Hindlimb muscle (tissue), 1 donor: ENCODE data around the gene MAP3K4. TPM values are rescaled to one million over a fixed set of nuclear protein-coding genes. Genes with fewer than 3 reads are reported as not detected.
A peak's percentile ranks its signal among the peaks of the same experiment; 100 is the strongest.

Source experiments
- DNase-seq: peaks from one replicate; pipeline ENCODE4 v3.0.0-alpha.2; 2013
- polyA plus RNA-seq: library from polyadenylated mRNA; unstranded; fragments of 120-200 nt; gene quantifications from one replicate; pipeline ENCODE4 v1.2.1, GENCODE V29; 2013; ENCODE audit not compliant: insufficient read length

MAP3K4 gene
- 20.9 TPM for polyA plus RNA-seq

- peak; percentile 80 for DNase-seq
These were observed at the start of gene MAP3K4 for GRCh38 chr6:160991406-160992060. MAP3K4 (plus strand) TSS chr6:160991769; CDS start chr6:160991932, 163 bp downstream.

DNA sequence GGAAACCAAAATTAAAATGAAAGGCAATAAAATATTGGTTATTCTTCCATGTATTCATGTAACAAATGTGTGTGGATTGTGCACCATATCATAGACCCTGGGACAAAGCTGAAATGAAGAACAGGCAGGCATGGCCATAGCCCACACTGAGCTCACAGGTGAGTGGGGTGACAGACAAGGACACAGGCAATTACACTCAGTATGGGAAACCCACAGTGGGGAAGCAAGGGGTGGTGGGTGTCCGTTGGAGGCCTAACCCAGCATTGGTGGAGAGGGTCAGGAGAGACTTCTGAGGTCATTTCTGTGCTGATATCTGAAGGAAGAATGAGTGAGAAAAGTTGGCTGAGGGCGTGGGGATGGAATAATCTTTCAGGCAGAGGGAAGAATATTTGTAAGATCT is 47.6 kb upstream of the MAP3K4 start:
- no peak for DNase-seq

- no peak for DNase-seq
These were observed 45.9 kb upstream of the MAP3K4 start for GRCh38 chr6:160945516-160946177.

DNA sequence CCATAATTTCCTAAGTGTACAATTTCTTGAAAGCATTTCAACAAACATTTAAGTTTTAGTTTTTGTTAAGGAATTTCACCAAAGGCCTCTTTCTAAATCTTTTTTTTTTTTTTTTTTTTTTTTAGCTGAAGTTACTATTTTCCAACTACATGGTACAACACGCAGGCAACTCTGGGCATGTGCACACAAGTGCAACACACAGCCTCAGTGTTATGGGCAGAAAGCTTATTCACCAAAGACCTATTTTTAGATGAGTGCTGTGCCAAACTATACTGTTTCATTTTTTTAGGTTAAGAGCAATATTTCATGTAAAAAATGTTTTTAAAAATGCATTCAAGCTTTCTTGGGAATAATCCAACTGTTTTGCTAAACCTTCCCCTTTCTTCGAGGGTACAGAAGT is 42.0 kb upstream of the MAP3K4 start:
- no peak for DNase-seq

DNA sequence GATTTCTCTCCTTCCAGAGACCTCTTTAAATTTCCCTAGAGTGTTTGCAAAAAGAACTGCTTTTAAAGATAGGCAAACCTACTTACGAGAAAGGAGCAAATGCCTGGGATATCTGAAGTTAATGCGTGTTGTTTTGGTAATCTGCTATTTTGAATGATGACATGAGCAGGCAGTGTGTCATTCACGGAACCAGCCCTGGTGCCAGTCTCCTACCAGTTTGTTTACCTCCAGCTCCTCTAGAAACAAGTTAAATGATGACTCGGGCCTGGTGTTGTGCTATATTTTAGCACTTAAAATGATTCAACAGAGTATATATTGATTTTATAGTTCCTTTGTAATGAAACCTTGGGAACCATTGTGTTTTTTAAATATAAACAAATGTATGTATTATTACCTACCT is 41.1 kb upstream of the MAP3K4 start:
- no peak for DNase-seq

DNA sequence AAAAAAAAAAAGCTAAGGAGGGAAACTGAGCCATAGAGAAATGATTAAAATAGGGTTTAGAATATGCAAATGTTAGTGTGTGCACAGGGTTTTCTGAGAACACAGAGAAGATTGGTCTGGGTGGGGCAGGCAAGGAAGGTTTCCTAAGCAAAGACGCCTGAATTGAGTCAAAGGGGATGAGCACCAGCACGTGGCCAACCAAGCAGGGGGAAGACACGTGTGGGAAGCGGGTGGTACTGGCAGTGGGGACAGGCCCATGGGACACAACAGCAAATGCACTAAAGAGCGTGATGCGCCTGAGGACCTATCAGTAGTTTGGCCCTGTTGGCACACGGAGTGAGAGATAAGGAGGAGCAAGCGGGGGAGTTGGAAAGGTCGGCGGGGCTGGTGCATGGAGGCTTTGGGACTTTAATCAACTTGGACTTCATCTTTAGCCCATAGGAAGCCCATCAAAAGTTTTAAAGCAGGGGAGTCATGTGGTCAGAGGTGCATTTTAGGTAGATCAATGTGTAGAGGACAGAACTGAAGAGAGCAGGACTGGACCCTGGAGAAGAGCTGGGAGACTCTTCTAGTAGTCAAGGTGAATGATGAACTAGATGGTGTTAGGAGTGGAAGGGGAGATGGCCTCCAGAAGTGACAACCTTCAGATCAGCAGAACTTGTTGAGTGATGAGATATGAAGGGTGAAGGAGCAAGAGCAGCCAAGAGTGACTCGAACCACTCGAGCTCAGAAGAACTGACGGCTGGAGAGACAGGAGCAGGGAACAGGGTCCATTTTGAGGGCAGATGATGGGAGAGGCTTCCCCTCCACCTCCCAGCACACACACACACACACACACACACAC is 40.2 kb upstream of the MAP3K4 start:
- no peak for DNase-seq

- no peak for DNase-seq
These were observed 38.8 kb upstream of the MAP3K4 start for GRCh38 chr6:160952633-160953281.

GRCh38 chr6:160955508-160956295 is 35.9 kb upstream of the MAP3K4 start:
- no peak for DNase-seq

DNA sequence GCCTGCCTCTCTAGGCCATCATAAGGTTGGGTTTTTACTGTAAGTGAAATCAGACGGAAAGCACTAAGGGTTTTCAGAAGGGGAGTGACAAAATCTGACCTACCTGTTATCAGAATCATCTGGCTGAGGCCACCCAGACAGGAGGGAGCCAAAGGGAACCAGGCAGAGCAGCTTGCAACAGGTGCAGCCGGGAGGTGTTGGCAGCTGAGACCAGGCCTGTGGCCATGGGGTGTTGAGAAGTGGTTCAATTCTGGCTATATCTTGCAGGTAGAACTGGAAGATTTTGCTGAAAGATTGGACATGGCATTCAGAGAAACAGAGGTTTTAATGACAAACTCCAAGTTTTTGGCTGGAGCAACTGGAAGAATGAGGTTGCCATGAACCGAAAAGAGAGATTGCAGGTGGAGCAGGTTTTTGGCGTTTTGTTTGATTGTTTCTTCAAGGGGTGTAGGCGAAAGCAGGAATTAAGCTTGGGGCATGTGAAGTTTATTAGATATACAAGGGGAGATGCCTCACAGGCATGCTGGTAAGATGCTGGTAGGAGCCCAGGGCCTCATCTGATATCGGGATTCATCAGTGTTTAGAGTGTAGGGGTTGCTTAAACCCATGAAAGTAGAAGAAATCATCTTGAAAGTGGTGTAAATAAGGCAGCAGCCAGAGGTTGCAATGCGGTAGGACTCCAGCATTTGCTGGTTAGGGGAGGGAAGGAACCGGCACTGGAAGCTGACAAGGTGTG is 35.1 kb upstream of the MAP3K4 start:
- DNase-seq = no peak

- DNase-seq = no peak
These were observed 31.7 kb upstream of the MAP3K4 start for GRCh38 chr6:160959726-160960435.

DNA sequence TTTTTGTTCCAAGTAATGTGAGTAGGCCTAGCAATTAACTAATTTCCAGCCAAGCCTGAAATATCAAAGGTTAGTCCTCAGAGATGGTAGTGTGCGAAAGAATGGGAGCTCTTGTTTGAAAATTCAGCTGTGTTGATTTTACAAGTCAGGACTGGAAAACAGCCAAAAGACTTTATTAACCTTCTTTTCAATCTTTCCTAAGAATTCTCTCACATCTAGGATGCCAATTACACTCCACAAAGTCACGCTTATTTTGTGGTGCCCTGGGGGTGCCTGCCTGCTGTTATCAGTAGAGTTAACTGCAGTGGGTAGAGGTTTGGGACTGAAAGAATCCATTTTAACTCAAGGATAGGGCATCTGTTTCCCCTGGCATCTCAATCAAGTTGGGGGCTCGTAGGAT is 30.7 kb upstream of the MAP3K4 start:
- no peak for DNase-seq

GRCh38 chr6:160962835-160963623 is 28.5 kb upstream of the MAP3K4 start:
- DNase-seq = no peak

GRCh38 chr6:160963651-160964050 is 27.9 kb upstream of the MAP3K4 start:
- no peak for DNase-seq

DNA sequence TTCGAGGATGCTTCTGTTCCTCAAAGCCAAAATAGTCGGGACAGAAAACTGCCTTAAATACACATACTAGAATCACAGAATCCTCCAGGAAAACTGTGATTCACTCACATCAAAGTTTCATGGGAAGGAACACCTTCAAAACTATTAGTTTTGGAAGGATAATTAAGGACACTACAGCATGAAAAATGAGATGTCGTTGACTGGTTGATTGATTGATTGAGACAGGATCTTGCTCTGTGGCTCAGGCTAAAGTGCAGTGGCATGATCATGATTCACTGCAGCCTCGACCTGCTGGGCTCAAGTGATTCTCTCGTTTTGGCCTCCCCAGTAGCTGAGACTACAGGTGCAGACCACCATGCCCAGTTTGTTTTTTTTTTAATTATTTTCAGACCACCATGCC is 25.7 kb upstream of the MAP3K4 start:
- DNase-seq = no peak

DNA sequence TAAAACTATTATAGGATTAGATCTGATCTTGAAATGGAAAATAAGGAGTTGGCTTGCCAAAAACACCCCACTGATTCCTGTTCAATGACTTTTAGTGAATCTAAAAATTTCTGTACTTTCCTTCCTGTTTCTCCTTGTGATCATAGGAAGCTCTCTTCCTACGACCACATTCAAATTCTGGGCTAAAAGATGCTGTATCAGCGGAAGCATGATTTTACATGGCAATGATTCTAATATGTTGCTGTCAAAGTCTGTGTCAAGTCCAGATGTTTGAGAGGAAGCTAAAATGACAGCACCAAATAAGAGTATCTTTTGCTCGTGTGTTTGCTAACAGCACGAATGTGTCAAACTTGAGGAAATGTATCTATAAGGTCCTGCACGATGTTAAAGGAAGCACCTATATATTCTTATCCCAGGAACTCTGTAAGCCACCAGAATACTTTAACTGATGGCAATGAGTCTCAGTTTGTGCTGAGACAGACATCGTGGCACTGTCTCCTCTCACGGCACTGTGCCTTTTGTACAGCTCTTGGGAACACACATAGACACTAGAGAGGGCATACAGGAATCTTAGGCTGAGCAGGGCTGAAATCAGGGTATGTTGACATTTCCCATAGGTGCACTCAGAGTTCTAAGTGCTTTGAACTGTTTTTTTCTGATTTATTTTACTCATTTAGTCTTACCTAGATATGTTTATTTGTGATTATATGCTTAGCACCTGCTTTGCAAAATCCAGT is 24.9 kb upstream of the MAP3K4 start:
- no peak for DNase-seq

DNA sequence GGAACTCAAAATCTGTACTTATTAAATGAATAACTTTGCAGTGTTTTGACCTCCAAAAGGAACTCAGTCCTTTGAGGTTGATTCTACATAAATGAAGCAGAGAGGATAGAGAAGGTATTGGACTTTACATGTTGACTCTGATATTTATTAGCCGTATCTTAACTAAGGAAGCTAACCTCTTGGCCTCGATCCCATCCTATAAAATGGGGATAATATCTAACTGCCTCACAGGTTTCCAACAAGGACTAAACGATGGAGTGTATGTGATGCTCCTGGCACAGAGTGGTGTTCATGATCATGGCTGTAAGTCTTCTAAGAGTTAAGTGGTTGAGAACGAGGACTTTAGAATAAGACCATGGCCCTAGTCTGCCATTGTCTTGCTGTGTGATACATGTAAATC is 24.2 kb upstream of the MAP3K4 start:
- no peak for DNase-seq

DNA sequence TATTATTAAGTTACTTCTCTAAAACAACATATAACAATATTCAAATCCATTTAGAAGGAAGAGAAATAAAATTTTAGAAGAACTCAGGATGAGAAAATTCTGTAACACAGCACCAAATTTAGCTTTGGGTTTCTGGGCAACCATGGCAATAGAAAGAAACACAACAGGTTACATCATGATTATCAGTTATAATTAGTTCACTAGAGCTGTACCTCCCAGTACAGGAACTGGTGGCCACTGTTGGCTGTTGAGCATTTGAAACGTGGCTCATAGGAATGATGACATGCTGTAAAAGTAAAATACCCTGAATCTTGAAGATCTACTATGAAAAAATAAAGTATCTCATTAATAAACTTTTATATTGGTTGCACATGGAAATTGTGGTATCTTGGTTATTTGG is 23.7 kb upstream of the MAP3K4 start:
- DNase-seq = no peak

GRCh38 chr6:160971171-160971570 is 20.4 kb upstream of the MAP3K4 start:
- DNase-seq = no peak

DNA sequence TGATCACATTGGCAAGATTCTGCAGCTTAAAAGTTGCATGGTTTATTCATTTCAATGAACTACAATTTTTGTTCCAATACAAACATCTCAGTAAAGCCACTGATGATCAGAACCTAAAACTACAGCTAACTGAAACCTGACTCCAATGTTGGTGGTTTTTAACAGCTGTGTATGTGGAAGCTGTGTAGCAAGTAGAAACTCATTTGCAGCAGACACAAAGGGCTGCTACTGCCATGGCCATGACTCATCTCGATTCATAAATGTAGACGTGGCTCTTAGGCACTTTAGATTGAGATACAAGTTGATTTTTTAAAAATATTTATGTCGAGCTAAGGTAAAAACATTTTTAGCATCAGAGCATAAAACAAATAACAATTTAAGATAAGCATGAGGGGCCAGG is 19.5 kb upstream of the MAP3K4 start:
- DNase-seq = no peak
